Inflammatory macrophage (primary cell): ENCODE data around the gene PLCB2.

Experiments used
- DNase-seq, 2 donors: peaks; one replicate each; pipeline ENCODE4 v3.0.0-alpha.2; 2020 to 2022

The PLCB2 gene

DNA sequence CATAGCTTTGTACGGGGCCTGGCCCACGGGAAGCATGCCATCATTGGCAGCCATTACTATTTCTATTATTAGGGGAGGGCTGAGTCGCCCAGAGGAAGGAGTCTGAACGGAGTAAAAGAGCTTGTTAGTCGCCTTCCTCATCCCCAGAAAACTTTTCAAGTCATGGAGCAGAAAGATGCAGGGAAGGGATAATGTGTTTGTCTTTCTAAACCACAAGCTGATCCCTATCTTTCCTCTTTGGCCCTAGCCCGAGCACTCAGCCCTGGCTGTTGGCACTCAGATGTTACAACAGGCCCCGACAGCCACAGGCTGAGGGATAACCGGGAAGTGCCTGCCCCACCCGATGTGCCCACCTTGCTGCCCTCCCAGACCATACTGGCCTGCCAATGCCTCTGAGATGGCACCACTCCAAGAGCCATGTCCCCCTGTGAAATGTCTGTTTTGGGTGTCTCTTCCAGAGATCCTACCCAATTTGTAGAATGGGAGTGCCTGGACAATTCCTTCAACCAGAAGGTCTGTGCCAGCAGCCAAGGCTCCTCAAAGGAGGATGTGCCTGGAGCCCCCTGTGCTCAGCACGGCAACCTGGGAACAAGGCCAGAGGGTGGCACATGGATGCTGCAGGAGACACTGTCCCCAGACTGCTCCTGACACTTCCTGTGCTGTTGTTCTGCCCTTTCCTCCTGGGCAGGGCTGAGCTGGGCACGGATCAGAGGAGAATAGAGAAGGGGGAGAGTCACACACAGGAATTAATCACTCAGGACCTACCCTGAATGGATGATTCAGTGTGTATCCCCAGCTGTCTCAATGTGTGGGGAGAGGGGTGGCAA is 58.0 kb downstream of the PLCB2 start:
- DNase-seq, result no peak

DNA sequence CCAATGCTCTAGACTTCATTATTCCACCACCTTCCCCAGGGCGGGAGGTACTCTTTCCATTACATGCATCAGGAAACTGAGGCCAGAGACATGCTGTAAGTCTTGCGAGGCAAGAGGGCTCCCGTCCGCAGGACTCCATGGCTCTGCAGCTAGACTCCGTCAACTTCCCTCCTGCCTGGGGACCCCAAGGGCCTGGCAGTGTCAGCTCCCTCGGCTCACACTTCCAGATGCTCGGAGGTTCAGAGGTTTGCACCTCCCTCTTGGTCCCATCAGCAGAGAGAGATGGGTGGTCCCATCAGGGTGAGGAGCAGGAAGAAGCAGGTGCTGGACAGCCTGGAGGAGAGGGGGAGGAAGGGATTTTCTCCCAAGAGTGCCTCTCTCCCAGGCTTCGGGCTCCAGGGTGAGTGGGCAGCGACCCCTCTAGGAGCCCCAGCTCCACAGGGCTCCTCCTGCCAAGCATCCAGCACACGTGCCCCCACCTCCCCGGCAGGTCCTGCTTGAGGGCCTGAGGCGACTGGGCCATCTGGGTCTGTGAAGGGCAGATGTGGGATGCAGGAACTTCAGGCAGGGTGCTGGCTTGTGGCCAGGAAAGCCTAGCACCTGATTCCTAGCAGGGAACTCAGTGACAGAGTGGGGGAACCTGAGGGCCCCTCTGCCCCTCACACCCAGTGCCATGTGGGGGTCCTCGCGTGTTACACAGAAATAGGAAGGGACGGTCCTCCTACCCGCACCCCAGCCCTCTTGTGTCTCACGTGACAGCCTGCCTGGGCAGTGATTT is 59.5 kb downstream of the PLCB2 start:
- no peak for DNase-seq

DNA sequence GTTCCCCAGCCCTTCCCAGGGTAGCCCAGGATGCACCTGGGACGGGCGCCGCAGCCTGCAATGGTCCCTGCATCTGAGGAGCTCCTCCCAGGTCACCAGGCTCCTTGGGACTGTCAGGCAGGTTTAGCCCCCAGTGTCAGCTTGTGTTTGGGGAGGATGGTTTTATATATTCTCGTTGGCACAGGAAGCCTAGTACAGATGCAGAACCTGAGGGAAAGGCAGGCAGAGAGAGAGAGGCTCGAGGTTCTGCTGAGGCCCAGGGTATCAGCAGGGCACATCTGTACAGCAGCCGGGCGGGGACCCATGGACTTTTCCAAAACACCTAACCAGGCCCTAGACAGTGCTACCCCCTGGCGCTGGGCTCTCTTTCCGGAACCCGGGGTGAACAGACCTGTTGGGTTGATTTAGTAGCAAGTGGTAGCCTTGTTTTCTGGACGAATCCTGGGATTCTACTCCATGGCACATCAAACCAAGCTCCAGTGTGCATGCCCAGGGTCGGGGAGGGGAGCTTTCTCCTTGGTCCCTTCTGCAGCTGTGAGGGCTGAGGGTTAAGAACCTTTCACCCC is 60.2 kb downstream of the PLCB2 start:
- no peak for DNase-seq

DNA sequence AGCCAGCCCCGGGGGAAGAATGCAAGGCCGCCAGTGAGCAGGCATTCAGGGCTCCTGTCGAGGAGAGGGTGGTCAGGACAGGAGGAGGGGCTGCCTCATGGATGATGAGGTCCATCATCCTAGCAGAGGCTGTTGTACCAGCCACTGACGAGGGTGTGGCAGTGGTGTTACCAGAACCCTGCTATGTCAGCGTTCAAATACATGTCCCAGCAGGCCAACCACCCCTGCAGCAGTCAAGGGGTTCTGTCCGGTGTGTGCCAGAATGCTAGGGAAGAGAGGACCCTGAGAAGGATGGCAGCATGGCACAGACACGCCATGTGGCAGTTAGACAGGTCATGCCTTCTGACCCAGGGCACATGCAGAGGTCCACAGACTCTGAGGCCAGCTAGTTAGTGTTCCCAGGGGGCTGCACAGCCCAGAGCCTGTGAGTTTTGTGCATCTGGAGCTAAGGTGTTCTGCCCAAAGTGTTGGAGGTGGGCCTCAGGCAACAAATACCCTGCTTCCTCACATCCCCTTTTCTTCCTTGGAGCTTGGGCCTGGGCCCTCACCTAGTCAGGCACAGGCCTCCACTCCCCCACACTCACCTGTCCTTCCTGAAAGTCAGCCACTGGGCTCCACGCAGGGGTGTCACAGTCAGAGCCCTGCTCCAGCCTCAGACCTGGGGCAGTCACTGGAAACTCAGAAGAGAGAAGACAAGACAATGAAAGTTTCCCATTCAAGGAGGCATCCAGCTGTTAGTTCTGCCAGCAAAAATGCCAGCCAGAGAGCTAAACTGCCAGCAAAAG is 61.0 kb downstream of the PLCB2 start:
- no peak for DNase-seq

DNA sequence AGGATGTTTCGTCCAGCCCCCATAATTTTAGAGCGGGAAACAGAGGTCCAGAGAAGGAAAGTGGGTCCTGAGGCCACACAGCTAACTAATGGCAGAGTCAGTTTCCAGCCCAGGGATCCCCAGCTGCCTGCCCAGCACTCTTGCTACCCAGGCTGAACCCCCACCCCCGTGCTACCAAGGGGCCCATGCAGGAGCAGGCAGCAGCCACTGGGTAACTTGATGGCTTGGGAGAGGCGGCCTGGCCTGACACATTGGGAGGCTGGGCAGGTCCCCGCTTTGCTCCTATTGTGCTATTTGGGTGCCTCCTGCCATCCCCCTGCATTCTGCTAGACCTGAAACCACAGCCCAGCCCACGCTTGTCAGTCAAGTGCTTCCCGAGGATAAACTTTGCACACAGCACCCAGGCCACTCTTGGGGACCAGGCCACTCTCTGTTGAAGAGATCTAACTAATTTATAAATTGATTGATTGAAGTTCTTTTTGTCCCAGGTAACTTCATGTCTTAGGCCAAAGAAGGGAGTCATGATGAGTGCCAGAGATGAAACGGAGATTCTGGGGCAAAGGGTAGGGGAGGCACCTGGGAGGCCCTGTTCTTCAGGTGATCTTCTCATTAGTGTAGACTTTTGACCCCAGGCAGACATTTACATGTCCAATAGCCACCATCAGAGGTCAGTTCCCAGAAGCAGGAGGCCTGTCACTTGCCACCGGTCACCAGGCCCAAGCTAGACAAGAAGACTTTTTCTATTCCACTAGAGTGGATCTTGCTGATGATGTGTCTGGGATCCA is 61.9 kb downstream of the PLCB2 start:
- DNase-seq, result no peak

DNA sequence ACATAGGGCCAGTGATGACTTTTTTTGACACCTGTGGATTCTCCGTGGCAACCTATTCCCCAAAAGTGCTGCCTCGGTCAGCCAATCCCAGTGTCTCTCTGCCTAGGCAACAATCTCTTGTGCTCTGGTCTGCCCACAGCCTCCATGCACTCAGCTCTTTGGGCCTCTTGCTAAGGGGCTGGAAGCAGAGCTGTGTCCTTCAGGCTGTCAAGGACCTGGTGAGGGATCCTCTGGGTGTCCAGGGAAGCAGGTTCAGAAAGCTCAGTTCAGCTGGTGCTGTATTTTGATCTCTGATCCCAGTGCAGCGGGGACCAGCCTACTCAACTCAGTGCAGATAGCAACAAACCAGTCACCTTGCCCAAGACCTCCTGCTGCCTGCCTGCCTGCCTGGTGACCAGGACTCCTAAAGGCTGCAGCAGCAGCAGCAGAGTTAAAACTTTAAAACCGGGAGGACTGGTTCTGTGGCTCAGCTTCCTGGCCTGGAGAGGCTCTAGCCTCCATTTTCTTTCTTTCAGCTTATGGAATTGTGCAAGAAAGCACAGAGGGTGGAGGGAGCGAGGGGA is 62.7 kb downstream of the PLCB2 start:
- no peak for DNase-seq

DNA sequence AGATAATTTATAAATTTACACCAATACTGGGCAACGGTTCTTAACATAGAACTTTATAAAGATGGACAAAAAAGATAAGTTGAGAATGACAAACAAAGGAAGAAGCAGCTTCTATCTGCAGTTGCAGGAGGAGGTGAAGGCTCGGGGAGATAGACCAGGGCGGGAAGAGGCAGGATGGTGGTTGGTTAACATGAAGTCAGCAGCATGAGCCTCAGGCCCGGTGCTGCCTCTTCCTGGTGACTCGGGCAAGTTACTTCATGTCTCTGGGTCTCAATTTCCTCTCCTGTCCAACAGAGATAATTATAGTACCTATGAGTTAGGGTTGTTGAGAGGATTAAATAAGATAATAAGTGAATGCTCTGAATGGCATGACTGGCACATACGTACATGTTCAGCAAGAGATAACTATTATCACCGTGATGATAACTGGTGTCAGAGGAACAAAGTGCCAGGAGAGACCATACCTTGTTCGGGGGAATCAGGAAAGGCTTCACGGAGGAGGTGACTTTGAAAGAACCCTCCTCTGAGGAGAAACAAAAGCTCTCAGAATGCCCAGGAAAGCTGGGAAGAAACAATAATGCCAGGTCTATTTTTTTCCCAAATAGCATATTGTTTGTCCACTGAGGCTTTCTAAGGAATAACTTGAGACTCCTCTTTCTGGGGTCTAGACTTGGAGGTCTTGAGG is 64.5 kb downstream of the PLCB2 start:
- DNase-seq, result no peak

DNA sequence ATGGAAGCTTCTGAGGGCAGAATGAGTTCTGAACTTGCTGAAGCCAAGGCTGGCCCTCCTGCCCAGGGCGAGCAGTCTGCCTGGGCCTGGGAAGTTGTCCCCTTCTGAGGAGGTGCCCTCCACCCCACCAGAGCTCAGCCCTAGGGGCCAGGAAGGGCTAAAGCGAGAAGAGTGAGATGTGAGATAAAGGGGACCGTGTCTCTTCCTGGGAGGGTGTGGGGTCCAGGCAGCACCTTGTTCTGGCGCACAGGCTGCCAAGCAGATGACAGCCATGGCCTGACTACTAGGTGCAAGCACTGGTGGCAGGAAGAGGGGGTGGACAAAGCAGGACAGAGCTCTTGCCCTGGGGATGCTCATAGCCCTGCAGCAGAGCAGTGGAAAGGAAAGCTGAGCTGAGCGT is 65.1 kb downstream of the PLCB2 start:
- no peak for DNase-seq

DNA sequence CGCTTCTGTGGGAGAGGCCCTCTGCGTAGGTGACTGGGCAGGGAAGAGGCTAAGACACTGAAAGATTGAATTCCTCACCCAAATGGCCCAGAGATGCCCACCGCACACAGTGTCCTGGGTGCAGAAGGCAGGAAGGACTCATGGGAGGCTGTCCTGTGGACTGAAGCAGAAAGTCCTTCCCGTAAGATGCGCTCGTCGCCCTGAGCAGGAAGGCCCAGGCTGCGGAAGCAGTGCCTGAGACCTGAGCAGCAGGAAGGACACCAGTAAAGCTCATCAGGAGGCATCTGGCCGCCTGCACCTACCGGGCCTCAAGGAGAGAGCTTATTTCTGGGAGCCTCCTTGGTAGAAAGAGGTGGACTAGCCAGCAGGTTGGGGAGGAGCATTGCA is 65.5 kb downstream of the PLCB2 start:
- no peak for DNase-seq

DNA sequence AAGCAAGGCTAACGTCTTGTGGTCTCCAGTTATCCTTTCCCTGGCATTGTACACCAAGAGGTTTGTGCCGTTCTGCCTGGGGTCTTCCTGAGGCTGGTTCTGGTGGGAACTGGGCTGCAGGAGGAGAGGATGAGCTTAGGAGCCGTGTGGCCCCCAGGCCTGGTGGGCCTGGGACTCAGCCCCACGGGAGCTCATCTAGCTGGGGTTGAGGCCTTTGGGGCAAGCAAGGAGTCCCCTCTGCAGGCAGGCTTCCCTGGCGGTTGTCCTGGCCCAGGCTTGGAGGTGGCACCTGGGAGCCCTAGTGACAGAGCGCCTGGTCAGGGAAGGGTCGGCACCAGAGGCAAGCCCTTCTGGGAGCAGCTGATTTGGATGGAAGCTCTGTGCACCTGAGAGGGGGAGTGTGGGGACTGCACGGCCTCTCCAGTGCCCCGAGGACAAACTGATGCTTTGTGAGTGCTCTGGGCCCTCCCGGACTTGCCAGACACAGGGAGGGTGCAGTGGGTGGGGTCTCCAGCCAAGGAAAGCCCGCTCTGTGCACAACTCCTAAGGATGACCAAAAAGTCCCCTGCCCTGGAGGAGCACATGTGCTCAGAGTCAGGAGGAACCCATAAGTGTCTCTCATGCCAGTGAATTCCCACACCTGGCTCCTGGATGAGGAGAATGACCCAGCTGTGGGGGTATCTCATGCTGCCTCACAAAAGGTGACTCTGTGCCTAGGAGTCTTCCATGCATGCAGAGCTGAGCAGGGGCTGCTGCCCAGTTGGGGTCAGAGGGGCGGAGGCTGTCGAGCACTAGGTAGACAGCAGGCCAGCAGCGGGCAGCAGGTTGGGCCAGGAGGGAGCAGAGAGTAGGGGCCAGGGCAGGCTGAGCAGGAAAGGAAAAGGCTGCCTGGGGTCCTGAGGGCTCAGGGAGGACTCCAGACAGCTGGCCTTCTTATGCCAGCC is 66.2 kb downstream of the PLCB2 start:
- DNase-seq, result no peak

DNA sequence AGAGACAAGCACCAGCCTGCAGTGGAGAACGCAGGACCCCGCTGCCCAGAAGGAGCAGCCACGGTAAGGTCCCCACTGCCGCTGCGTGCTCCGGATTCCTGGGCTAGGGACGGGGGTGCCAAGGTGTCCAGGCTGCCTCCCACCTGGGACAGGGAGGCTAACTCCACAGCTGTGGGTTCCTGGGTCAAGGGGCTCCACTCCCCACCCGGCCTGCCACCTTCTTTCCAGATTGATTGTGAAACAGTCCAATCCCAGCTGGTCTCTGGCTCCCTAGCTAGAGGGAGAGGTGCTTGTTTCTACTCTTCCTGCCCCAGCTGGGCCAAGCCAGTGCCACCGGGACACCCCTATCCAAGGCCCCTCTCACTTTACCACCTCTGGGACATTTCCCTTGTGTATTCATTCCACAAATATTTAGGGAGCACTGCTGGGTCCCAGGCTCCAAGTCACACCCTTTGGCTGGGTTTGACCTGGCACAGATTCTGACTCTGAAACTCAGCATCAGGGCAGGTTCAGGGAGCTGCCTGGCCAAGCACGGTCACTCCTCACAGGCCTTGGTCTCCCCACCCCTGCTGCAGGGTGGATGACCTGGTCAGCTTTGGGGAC is 67.0 kb downstream of the PLCB2 start:
- no peak for DNase-seq

DNA sequence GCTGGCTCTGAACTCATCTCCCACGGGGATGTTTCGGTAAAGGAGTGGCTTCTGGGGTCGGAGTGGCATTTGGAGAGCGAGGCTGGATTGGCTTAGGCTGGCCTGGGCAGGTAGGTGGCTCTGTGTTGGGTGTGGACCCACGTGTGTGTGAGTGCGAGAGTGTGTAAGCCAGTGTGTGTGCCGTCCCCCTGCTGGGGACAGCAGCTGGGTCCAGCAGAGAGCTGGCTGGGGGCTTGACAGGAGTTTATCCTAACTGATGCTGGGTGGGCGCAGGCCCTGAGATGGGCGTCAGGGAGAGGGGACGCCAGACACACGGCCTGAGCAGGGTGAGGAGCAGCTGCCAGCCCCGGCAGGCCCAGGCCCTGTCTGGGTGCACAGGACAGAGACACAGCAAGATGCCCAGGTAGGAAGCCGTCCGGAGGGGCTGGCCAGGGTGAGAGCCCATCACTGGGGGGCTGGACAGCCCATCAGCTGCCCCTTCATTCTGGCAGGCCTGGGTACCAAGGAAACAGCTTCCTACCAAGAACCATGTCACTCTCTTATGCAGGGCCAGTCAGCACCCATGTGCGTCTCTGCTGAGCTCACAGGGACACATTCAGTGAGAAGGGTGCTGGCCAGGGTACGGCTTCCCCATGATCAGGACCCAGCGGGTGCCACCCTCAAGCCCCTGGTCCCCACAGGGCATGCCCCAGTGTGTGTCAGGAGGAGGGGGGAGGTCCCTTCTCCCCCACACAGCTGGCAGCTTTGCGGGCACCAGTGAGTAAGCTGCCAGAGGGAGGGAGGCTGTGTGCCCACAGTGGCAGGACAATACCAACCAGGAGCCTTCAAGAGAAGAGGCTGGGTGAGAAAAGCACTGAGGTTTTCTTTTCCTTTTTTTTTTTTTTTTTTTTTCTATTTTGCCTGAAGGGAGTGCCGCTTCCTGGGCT is 67.8 kb downstream of the PLCB2 start:
- no peak for DNase-seq

DNA sequence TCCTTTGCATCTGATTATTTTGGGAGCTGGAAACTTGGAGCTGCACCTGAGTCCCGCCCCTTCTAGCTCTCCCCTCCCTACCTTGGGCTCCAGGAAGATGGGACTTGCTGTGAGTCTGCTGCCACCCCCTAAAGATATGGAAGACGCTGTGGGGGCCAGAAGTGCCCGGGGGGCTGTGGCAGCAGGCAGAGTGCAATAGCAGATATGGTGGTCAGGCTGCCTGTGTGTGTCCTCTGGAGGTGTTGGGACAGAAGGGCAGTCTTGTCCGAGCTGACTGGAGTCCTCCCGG is 68.4 kb downstream of the PLCB2 start:
- DNase-seq, result no peak

DNA sequence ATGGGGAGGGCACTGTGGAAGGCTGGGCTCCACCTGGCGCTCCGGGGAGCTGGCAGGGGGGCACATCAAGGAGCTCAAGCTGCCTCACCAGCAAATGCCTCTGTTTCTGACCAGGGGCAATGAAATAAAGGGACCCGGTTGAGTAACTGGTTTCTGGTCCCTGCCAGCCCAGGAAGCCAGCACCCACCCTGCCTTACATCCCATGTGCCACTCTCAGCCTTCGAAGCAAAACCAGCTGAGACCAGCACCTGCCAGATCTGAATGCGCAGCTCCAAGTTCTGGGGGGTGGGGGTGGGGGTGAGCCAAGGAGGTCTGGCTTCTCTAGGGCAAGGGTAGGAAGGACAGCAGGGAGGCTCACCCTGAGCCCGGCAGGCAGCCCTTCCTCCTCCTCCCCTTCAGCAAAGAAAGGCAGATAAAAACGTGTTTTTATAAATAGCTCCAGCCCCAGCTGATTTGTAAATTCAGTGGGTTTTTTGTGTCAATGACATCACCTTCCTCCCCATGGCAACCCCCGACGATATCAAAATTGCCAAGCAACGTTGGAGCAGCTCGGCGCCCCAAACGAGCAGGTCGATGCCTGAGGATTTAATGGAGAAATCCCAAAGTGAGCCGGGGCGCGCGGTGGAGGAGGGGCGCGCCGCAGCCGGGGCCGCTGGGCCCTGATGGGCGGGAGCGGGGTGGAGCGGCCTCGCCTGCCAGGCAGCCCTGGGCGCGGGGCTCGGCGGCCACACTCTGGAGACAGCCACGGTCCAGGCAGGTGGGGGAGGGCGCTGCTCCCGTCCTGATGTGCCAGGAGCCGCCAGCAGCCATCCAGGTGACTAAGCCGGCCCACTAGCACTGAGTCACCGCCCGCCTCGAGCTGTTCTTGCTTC is 69.0 kb downstream of the PLCB2 start, which contains the start of gene PAK6:
Gene PAK6 (plus strand): TSS at position 532 of the 872 bp plus-strand sequence. CDS start 25,723 bp downstream, outside the sequence.
- peak; percentile 21 to 22 for DNase-seq
